Measurements from ENCODE around the gene NECTIN1.

NECTIN1 gene

GRCh38 chr11:119759747-119760412 lies 30.9 kb upstream of the NECTIN1 start:
- no peak for TF ChIP-seq CTCF (conservative IDR thresholded peaks at IDR 0.05; ENCODE audit: low read length)
- DNase-seq (ENCODE audit: low read depth) = no peak
- H3K4me3 ChIP-seq (ENCODE audit: low read length) = no peak overlapping the region

- DNase-seq (ENCODE audit: low read depth) = peak; percentile 66
- no peak for TF ChIP-seq CTCF (conservative IDR thresholded peaks at IDR 0.05; ENCODE audit: low read length)
- no peak overlapping the region for H3K4me3 ChIP-seq (ENCODE audit: low read length)
Observed at GRCh38 chr11:119759324-119759723, 30.3 kb upstream of the NECTIN1 start.

- no peak for TF ChIP-seq CTCF (conservative IDR thresholded peaks at IDR 0.05; ENCODE audit: low read length)
- peak; percentile 62 for DNase-seq (ENCODE audit: low read depth)
- H3K4me3 ChIP-seq (ENCODE audit: low read length) = no peak overlapping the region
Observed at GRCh38 chr11:119758291-119758690, 29.3 kb upstream of the NECTIN1 start.

GRCh38 chr11:119757378-119757777 lies 28.4 kb upstream of the NECTIN1 start:
- TF ChIP-seq CTCF (conservative IDR thresholded peaks at IDR 0.05; ENCODE audit: low read length) = no peak
- H3K4me3 ChIP-seq (ENCODE audit: low read length) = no peak overlapping the region
- DNase-seq (ENCODE audit: low read depth) = no peak

- no peak for TF ChIP-seq CTCF (conservative IDR thresholded peaks at IDR 0.05; ENCODE audit: low read length)
- no peak for DNase-seq (ENCODE audit: low read depth)
- H3K4me3 ChIP-seq (ENCODE audit: low read length) = no peak overlapping the region
Observed at GRCh38 chr11:119756169-119756865, 27.3 kb upstream of the NECTIN1 start.

- H3K4me3 ChIP-seq (ENCODE audit: low read length) = no peak overlapping the region
- no peak for DNase-seq (ENCODE audit: low read depth)
- no peak for TF ChIP-seq CTCF (conservative IDR thresholded peaks at IDR 0.05; ENCODE audit: low read length)
Observed at GRCh38 chr11:119755356-119756071, 26.5 kb upstream of the NECTIN1 start.

Data from AG10803 (cell line).